Tibial artery (tissue), 4 donors: ENCODE measurements around the gene CETN1.

ENCODE experiments used
- DNase-seq, 2 donors: peaks; one replicate each; pipeline ENCODE4 v3.0.0-alpha.2; 2019
- H3K27ac ChIP-seq, 2 donors: fragments of 200-600 bp; sonication (generic) in 1 of 2; 1 replicate in 1 of 2; 2 replicates in 1 of 2; pipeline ENCODE4 v1.5.1; 2018 to 2019; ENCODE audit warnings: mild to moderate bottlenecking in 1 of 2
- H3K27me3 ChIP-seq, 2 donors: fragments of 200-600 bp; sonication (generic) in 1 of 2; one replicate each; pipeline versions ENCODE4 v1.5.1 to v1.6.0; 2016 to 2019
- H3K36me3 ChIP-seq, 3 donors: fragments of 200-600 bp; sonication (generic) in 2 of 3; one replicate each; pipeline ENCODE4 v1.5.1; 2016 to 2019; ENCODE audit warnings: mild to moderate bottlenecking in 2 of 3
- H3K4me1 ChIP-seq, 4 donors: fragments of 200-600 bp; sonication (generic) in 2 of 4; 1 replicate in 3 of 4; 2 replicates in 1 of 4; pipeline ENCODE4 v1.5.1; 2016 to 2019
- H3K4me3 ChIP-seq, 2 donors: fragments of 200-600 bp; sonication (generic) in 1 of 2; 1 replicate in 1 of 2; 2 replicates in 1 of 2; pipeline ENCODE4 v1.5.1; 2018 to 2019; ENCODE audit warnings: mild to moderate bottlenecking in 2 of 2
- H3K9me3 ChIP-seq, 3 donors: fragments of 200-600 bp; sonication (generic) in 1 of 3; one replicate each; pipeline ENCODE4 v1.5.1; 2016 to 2019
- CTCF ChIP-seq, 2 experiments: fragments of 200-600 bp in 1 of 2; fragments of 450-650 bp in 1 of 2; IDR thresholded peaks; one replicate each; pipeline ENCODE4 v1.5.1; 2017 to 2019; ENCODE audit warnings: antibody characterized with exemption in 2 of 2, mild to moderate bottlenecking in 1 of 2, moderate library complexity in 1 of 2
- intact Hi-C: fragments of 100-400 bp; cut with DNase I; formaldehyde crosslinking; loops from one replicate; pipeline ENCODE4 v1.15.0; 2023; ENCODE audit warnings: low total_unique reads

Gene CETN1

GRCh38 chr18:615773-616172 is 35.6 kb downstream of the CETN1 start:
- no peaks in the 10 kb centered on the region for H3K9me3 ChIP-seq
- no peaks in the 10 kb centered on the region for H3K4me1 ChIP-seq
- H3K27ac ChIP-seq, result no peak overlapping the region
- TF ChIP-seq CTCF (IDR thresholded peaks at IDR 0.05), result no peak
- no peak for DNase-seq
- H3K4me3 ChIP-seq, result no peak overlapping the region
- no peaks in the 10 kb centered on the region for H3K36me3 ChIP-seq
- intact Hi-C loops, result loop anchor here (10.0 kb wide), 1 partner anchor 331 kb away; no protein-coding TSS in a partner anchor
- H3K27me3 ChIP-seq, result no peaks in the 10 kb centered on the region

GRCh38 chr18:616380-616995 is 36.3 kb downstream of the CETN1 start:
- H3K4me1 ChIP-seq, result no peaks in the 10 kb centered on the region
- no peaks in the 10 kb centered on the region for H3K27me3 ChIP-seq
- no peak for DNase-seq
- no peak overlapping the region for H3K4me3 ChIP-seq
- TF ChIP-seq CTCF (IDR thresholded peaks at IDR 0.05), result peak; percentile 66 to 74
- no peak overlapping the region for H3K27ac ChIP-seq
- intact Hi-C loops, result loop anchor here (10.0 kb wide), 1 partner anchor 332 kb away; no protein-coding TSS in a partner anchor
- no peaks in the 10 kb centered on the region for H3K36me3 ChIP-seq
- no peaks in the 10 kb centered on the region for H3K9me3 ChIP-seq

- Histone ChIP-seq H3K4me1 (no peaks in the 10 kb centered on the region), H3K9me3 (no peaks in the 10 kb centered on the region), H3K27ac (no peak overlapping the region), H3K4me3 (no peak overlapping the region), H3K27me3 (no peaks in the 10 kb centered on the region), H3K36me3 (no peaks in the 10 kb centered on the region)
- no peak for DNase-seq
- intact Hi-C loops, result loop anchor here (10.0 kb wide), 1 partner anchor 333 kb away; no protein-coding TSS in a partner anchor
- TF ChIP-seq CTCF (IDR thresholded peaks at IDR 0.05), result no peak
These were observed 37.9 kb downstream of the CETN1 start for GRCh38 chr18:617970-618504.

GRCh38 chr18:618618-619017 is 38.4 kb downstream of the CETN1 start:
- no peak for TF ChIP-seq CTCF (IDR thresholded peaks at IDR 0.05)
- H3K4me1 ChIP-seq, result no peaks in the 10 kb centered on the region
- intact Hi-C loops, result loop anchor here (10.0 kb wide), 1 partner anchor 334 kb away; no protein-coding TSS in a partner anchor
- no peak overlapping the region for H3K27ac ChIP-seq
- DNase-seq, result no peak
- H3K36me3 ChIP-seq, result no peaks in the 10 kb centered on the region
- no peak overlapping the region for H3K4me3 ChIP-seq
- no peaks in the 10 kb centered on the region for H3K9me3 ChIP-seq
- peaks cover 0 to 4% of the 10 kb centered on the region in 2 donors for H3K27me3 ChIP-seq

- H3K27ac ChIP-seq, result no peak overlapping the region
- H3K9me3 ChIP-seq, result no peaks in the 10 kb centered on the region
- no peak for TF ChIP-seq CTCF (IDR thresholded peaks at IDR 0.05)
- no peak for DNase-seq
- no peaks in the 10 kb centered on the region for H3K4me1 ChIP-seq
- no peak overlapping the region for H3K4me3 ChIP-seq
- no peaks in the 10 kb centered on the region for H3K36me3 ChIP-seq
- intact Hi-C loops, result no loop called here
- peaks cover 0 to 13% of the 10 kb centered on the region in 2 donors for H3K27me3 ChIP-seq
These were observed 41.3 kb downstream of the CETN1 start for GRCh38 chr18:621291-622043.
